Kidney epithelial cell (primary cell): Measurements from ENCODE around the gene THADA. TPM values are rescaled to one million over a fixed set of nuclear protein-coding genes. Genes with fewer than 3 reads are reported as not detected.

Experiments
- DNase-seq: peaks from one replicate; pipeline ENCODE4 v3.0.0-alpha.2; 2010; ENCODE audit warnings: low read depth
- H3K27me3 ChIP-seq: 2 replicates; pipeline ENCODE4 v1.6.0; 2011; ENCODE audit warnings: low read length; ENCODE audit not compliant: control insufficient read depth, insufficient read depth
- H3K36me3 ChIP-seq: 2 replicates; pipeline ENCODE4 v1.5.1; 2011; ENCODE audit warnings: low read length; ENCODE audit not compliant: control insufficient read depth, insufficient read depth
- H3K4me3 ChIP-seq: 2 replicates; pipeline ENCODE4 v1.5.1; 2011; ENCODE audit warnings: low read depth, mild to moderate bottlenecking, control low read depth, low read length
- CTCF ChIP-seq: IDR thresholded peaks from 2 replicates; pipeline ENCODE4 v1.5.1; 2011; ENCODE audit warnings: mild to moderate bottlenecking, moderate library complexity, low read length, control low read depth, inconsistent platforms; ENCODE audit not compliant: insufficient read depth, poor library complexity, severe bottlenecking
- total RNA-seq: library from RNA; depleted of rRNA; stranded (reverse); fragments of >200 nt; gene quantifications from 2 replicates; pipeline ENCODE4 v1.2.3, GENCODE V29; 2015

Gene THADA
- total RNA-seq, 1 donor from 2014 or later, result 21.5 TPM

GRCh38 chr2:43293744-43294695, 301.8 kb downstream of the THADA start:
- peak; percentile 98 for DNase-seq
- no peak overlapping the region for H3K4me3 ChIP-seq
- no peak for TF ChIP-seq CTCF
- H3K27me3 ChIP-seq, result no peaks in the 10 kb centered on the region
- H3K36me3 ChIP-seq, result no peaks in the 10 kb centered on the region

- Histone ChIP-seq H3K4me3 (no peak overlapping the region), H3K27me3 (no peaks in the 10 kb centered on the region), H3K36me3 (no peaks in the 10 kb centered on the region)
- no peak for TF ChIP-seq CTCF
- no peak for DNase-seq
Observed at GRCh38 chr2:43292851-43293743, 302.7 kb downstream of the THADA start.

- no peak overlapping the region for H3K4me3 ChIP-seq
- DNase-seq, result no peak
- no peaks in the 10 kb centered on the region for H3K27me3 ChIP-seq
- TF ChIP-seq CTCF, result no peak
- H3K36me3 ChIP-seq, result no peaks in the 10 kb centered on the region
Observed at GRCh38 chr2:43292297-43292696, 303.5 kb downstream of the THADA start.

GRCh38 chr2:43289331-43289730, 306.5 kb downstream of the THADA start:
- H3K36me3 ChIP-seq, result peaks cover 2% of the 10 kb centered on the region
- DNase-seq, result no peak
- H3K27me3 ChIP-seq, result no peaks in the 10 kb centered on the region
- no peak for TF ChIP-seq CTCF
- no peak overlapping the region for H3K4me3 ChIP-seq

GRCh38 chr2:43288417-43289305, 307.2 kb downstream of the THADA start:
- no peak overlapping the region for H3K4me3 ChIP-seq
- no peak for TF ChIP-seq CTCF
- H3K27me3 ChIP-seq, result no peaks in the 10 kb centered on the region
- H3K36me3 ChIP-seq, result peaks cover 2% of the 10 kb centered on the region
- DNase-seq, result no peak
